HG03064 (cell line): ENCODE results near the gene IPO11.
"Not testable (repeated sequence)": the region's sequence is repeated elsewhere in the genome, so short reads cannot be mapped to it uniquely, and the experiment has no call there.

ENCODE experiments used
- ATAC-seq: cut with Tn5 transposase; IDR thresholded peaks from one replicate; pipeline ENCODE4 v1.9.1; 2021; ENCODE audit warnings: low read depth; ENCODE audit not compliant: unreplicated experiment

IPO11 gene

GRCh38 chr5:62594364-62594984, 181.9 kb downstream of the IPO11 start:
- ATAC-seq, result no peak

GRCh38 chr5:62596096-62596495, 183.5 kb downstream of the IPO11 start:
- ATAC-seq, result no peak

GRCh38 chr5:62596691-62597090, 184.1 kb downstream of the IPO11 start:
- no peak for ATAC-seq

- no peak for ATAC-seq
These were observed 184.8 kb downstream of the IPO11 start for GRCh38 chr5:62597314-62597713.

GRCh38 chr5:62600560-62601252, 188.1 kb downstream of the IPO11 start:
- ATAC-seq, result no peak

GRCh38 chr5:62603934-62604333, 191.4 kb downstream of the IPO11 start:
- ATAC-seq, result no peak

GRCh38 chr5:62605638-62606037, 193.1 kb downstream of the IPO11 start:
- ATAC-seq, result no peak

GRCh38 chr5:62606878-62607277, 194.3 kb downstream of the IPO11 start:
- no peak for ATAC-seq

- ATAC-seq, result no peak
These were observed 195.1 kb downstream of the IPO11 start for GRCh38 chr5:62607615-62608014.

GRCh38 chr5:62608529-62609511, 196.3 kb downstream of the IPO11 start:
- no peak for ATAC-seq

GRCh38 chr5:62614355-62614754, 201.8 kb downstream of the IPO11 start:
- ATAC-seq, result no peak

GRCh38 chr5:62616615-62617277, 204.2 kb downstream of the IPO11 start:
- ATAC-seq, result no peak

- ATAC-seq, result no peak
These were observed 205.4 kb downstream of the IPO11 start for GRCh38 chr5:62617943-62618342.

GRCh38 chr5:62620761-62621160, 208.2 kb downstream of the IPO11 start:
- ATAC-seq, result no peak

- ATAC-seq, result no peak
These were observed 208.7 kb downstream of the IPO11 start for GRCh38 chr5:62621280-62621679.

GRCh38 chr5:62623271-62623670, 210.7 kb downstream of the IPO11 start:
- ATAC-seq, result no peak

GRCh38 chr5:62624436-62624835, 211.9 kb downstream of the IPO11 start:
- not testable (repeated sequence) for ATAC-seq

GRCh38 chr5:62626534-62626933, 214.0 kb downstream of the IPO11 start:
- ATAC-seq, result no peak

- ATAC-seq, result no peak
These were observed 214.6 kb downstream of the IPO11 start for GRCh38 chr5:62627121-62627520.

GRCh38 chr5:62627901-62628300, 215.3 kb downstream of the IPO11 start:
- ATAC-seq, result no peak
